Cardiac fibroblast (primary cell): ENCODE results near the gene OGDHL.

Source experiments
- DNase-seq, 2 donors: peaks; one replicate each; pipeline versions ENCODE4 v3.0.0 to v3.0.0-alpha.2; 2010; ENCODE audit warnings: low read depth in 2 of 2
- H3K4me3 ChIP-seq, 2 donors: replicated peaks in 1 of 2; 1 replicate in 1 of 2; 2 replicates in 1 of 2; pipeline ENCODE4 v1.5.1; 2011; ENCODE audit warnings: low read depth in 2 of 2, low read length in 2 of 2, mild to moderate bottlenecking in 2 of 2, moderate library complexity in 1 of 2
- CTCF ChIP-seq: IDR thresholded peaks from one replicate; pipeline ENCODE4 v1.5.1; 2011; ENCODE audit warnings: low read depth, mild to moderate bottlenecking, low read length, inconsistent platforms

The OGDHL gene

DNA sequence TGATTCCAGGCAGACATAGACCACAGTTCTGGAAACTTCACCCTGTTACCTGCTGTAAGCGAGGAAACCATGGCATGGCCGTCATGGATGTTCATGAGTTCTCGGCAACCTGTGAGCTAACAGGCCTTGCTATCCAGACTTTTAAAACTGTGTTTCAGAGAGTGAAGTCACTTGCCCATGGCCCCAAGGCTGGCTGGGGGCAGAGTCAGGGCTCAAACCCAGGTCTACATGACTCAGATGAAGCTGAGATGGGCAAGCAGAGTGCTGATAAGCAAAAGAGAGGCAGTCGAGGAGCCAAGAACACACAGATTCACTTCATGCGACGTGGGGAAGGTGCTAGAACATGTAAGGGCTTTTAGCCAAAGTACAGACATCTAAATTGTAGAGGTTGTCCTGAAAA, 51.2 kb downstream of the OGDHL start:
- no peak for DNase-seq
- H3K4me3 ChIP-seq: no peak overlapping the region
- TF ChIP-seq CTCF: no peak

DNA sequence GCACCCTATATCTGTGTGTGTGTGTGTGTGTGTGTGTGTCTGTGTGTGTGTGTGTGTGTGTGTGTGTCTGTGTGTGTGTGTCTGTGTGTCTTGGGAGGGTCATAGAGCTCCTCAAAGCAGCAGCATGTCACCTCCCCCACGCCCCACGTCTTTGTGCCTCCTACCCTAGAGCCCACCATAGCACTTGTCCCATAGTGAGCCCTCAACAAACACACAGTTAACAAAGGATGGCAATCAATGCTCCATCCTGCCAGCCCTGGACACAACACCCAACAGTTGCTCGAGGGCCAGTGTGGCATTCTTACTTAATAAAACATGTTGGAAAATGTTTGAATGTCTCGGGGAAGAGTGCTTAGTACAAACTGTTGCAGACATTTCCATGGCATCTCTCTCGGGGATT, 52.2 kb downstream of the OGDHL start:
- H3K4me3 ChIP-seq: no peak overlapping the region
- no peak for TF ChIP-seq CTCF
- no peak for DNase-seq

- no peak for DNase-seq
- no peak overlapping the region for H3K4me3 ChIP-seq
- TF ChIP-seq CTCF: no peak
Measured at GRCh38 chr10:49707585-49707984, 54.5 kb downstream of the OGDHL start.

DNA sequence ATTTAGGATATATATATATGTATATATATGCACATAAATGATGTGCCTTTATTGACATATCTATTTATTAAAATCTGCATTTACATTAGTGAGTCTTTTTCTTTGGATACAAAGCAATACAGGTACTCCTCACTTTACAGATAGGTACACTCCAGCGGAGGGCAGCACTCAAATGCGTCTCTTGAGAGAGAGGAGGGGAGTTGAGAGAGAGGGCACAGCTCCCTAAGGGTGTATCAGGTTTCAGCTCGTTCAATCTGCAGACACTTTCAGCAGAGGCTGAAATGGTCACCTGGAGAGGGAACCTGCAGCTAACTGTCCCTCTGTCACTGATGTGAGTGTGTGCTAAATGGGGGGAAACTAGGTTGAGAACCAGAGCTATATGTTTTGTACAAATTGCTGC, 61.1 kb downstream of the OGDHL start:
- no peak overlapping the region for H3K4me3 ChIP-seq
- no peak for TF ChIP-seq CTCF
- no peak for DNase-seq

DNA sequence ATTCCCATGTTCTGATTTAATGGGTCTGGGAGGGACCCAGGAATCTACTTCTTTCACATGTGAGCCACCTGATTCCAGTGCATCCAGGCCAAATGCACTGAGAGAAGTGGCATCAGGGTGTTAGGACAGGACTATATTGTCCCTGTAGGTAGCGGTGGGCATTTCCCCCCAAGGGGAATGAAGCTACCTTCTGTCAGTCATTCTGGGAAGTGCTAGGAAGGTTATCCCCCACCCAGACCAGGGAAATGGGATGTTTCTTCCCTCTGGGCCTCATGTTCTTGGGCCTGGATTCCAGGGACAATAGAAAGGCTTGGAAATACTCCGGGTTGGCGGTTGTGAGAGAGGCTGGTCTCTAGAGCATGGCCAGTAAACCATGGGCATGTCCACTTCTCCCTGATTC, 61.9 kb downstream of the OGDHL start:
- TF ChIP-seq CTCF: no peak
- no peak overlapping the region for H3K4me3 ChIP-seq
- DNase-seq: no peak

DNA sequence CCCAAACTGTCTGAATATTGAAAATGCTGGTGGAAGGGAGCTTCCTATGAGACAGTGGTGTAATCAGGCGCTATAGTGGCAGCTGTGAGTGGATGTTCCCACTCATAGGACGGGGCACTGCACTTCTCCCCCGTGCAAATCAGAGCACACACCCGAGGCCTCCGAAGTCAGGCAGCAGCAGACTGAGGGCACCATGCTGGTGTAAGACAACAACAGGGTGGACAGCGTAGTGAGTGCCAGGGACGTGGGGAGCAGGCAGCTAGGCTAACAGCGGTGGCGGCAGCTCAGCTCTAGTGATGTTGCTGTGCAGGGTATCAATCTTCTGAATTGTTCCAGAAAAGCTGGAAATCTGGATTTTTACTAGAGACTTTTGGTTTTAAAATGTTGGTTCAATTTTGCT, 63.4 kb downstream of the OGDHL start:
- H3K4me3 ChIP-seq: no peak overlapping the region
- no peak for TF ChIP-seq CTCF
- DNase-seq: no peak

- H3K4me3 ChIP-seq: no peak overlapping the region
- no peak for DNase-seq
- no peak for TF ChIP-seq CTCF
Measured at GRCh38 chr10:49696311-49696710, 65.8 kb downstream of the OGDHL start.
